ENCODE measurements around the gene ABHD17C. TPM values are rescaled to one million over a fixed set of nuclear protein-coding genes. Genes with fewer than 3 reads are reported as not detected.
"Not testable (repeated sequence)": the region's sequence is repeated elsewhere in the genome, so short reads cannot be mapped to it uniquely, and the experiment has no call there.

Gene ABHD17C
- total and polyA plus RNA-seq, 2 experiments from 2014 or later = 2.1 to 8.3 TPM

- H3K9me2 ChIP-seq (ENCODE audit: insufficient read depth) = no peaks in the 10 kb centered on the region
- H3F3A ChIP-seq (ENCODE audit: insufficient read depth) = no peaks in the 10 kb centered on the region
- TF ChIP-seq EZH2 (IDR thresholded peaks at IDR 0.05; ENCODE audit: insufficient read depth, poor library complexity, severe bottlenecking) = no peak
- TF ChIP-seq EZH2phosphoT487 (IDR thresholded peaks at IDR 0.05; ENCODE audit: insufficient read depth, low read depth) = no peak
- in situ Hi-C loops (cut with MboI) = no loop called here
- H3K9ac ChIP-seq = no peak overlapping the region
- H3K27ac ChIP-seq = no peak overlapping the region
- DNase-seq = no peak
- no peaks in the 10 kb centered on the region; the same call in 1 of the 2 replicates for H3K79me2 ChIP-seq (ENCODE audit: insufficient read depth)
- H3K4me2 ChIP-seq (ENCODE audit: unreplicated experiment) = no peak overlapping the region
- H3K36me3 ChIP-seq (ENCODE audit: low read depth) = peaks cover 15% of the 10 kb centered on the region
- WGBS, 2 experiments (ENCODE audit: low coverage in 1 of 2, low lambda C conversion rate in 2 of 2, missing lambda C conversion rate in 2 of 2) = 82 to 88% methylated on average over 3 of the region's 3 CpGs
- H3K27me3 ChIP-seq (replicated peaks; ENCODE audit: insufficient read depth) = no peaks in the 10 kb centered on the region
- no peaks in the 10 kb centered on the region for H4K20me1 ChIP-seq (ENCODE audit: insufficient read depth)
- no peak overlapping the region for H2AFZ ChIP-seq
- H3K9me3 ChIP-seq (ENCODE audit: low read depth) = no peaks in the 10 kb centered on the region
- H3K4me1 ChIP-seq (ENCODE audit: insufficient read depth) = no peaks in the 10 kb centered on the region
- H3K4me3 ChIP-seq = no peak overlapping the region
These were observed 60.8 kb downstream of the ABHD17C start for GRCh38 chr15:80755885-80756284.

DNA sequence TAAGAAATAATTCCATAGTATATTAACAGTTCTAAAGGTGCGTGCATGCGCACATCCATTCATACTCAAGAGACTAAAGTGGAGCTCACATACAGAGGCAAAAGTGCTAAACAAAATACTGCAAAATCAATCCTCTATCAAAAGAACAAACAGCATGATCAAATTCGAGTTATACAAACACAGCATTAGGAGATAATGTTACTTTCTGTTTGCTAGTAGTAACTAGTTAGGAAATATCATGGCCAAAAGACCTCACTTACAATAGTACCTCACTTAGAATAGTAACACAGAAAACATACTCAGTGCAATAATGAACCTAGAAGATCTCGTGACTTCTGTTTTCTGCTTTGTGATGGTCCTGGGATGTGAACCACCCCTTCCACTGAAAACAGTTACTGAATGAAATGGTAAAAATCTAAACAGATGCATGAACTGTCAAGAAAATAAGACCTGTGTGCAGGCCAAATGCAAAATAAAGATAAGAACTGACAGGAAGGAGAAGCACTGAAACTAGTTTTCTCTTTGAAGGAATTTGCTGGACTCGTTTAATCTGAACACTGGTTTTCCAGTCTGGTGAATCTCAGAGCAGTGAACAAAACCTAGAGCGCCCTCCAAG is 63.1 kb downstream of the ABHD17C start:
- DNase-seq = no peak
- no peaks in the 10 kb centered on the region for H3F3A ChIP-seq (ENCODE audit: insufficient read depth)
- no peaks in the 10 kb centered on the region for H3K4me1 ChIP-seq (ENCODE audit: insufficient read depth)
- H3K36me3 ChIP-seq (ENCODE audit: low read depth) = peaks cover 6% of the 10 kb centered on the region; the same call in 1 of the 2 replicates
- H3K4me2 ChIP-seq (ENCODE audit: unreplicated experiment) = no peak overlapping the region
- 92 to 96% methylated on average over 6 of the region's 6 CpGs for WGBS, 2 experiments (ENCODE audit: low coverage in 1 of 2, low lambda C conversion rate in 2 of 2, missing lambda C conversion rate in 2 of 2)
- in situ Hi-C loops (cut with MboI) = no loop called here
- H3K79me2 ChIP-seq (ENCODE audit: insufficient read depth) = no peaks in the 10 kb centered on the region
- H3K4me3 ChIP-seq = no peak overlapping the region
- H2AFZ ChIP-seq = no peak overlapping the region
- H3K9me3 ChIP-seq (ENCODE audit: low read depth) = no peaks in the 10 kb centered on the region
- H3K27me3 ChIP-seq (replicated peaks; ENCODE audit: insufficient read depth) = no peaks in the 10 kb centered on the region
- TF ChIP-seq EZH2 (IDR thresholded peaks at IDR 0.05; ENCODE audit: insufficient read depth, poor library complexity, severe bottlenecking) (no peak), EZH2phosphoT487 (IDR thresholded peaks at IDR 0.05; ENCODE audit: insufficient read depth, low read depth) (no peak)
- H3K9me2 ChIP-seq (ENCODE audit: insufficient read depth) = no peaks in the 10 kb centered on the region
- no peak overlapping the region for H3K9ac ChIP-seq
- H4K20me1 ChIP-seq (ENCODE audit: insufficient read depth) = no peaks in the 10 kb centered on the region
- H3K27ac ChIP-seq = no peak overlapping the region

GRCh38 chr15:80760960-80761359 is 65.8 kb downstream of the ABHD17C start:
- TF ChIP-seq EZH2phosphoT487 (IDR thresholded peaks at IDR 0.05; ENCODE audit: insufficient read depth, low read depth) (no peak), EZH2 (IDR thresholded peaks at IDR 0.05; ENCODE audit: insufficient read depth, poor library complexity, severe bottlenecking) (no peak)
- in situ Hi-C loops (cut with MboI) = no loop called here
- no peak for DNase-seq

GRCh38 chr15:80761754-80762153 is 66.6 kb downstream of the ABHD17C start:
- H3K4me3 ChIP-seq = no peak overlapping the region
- in situ Hi-C loops (cut with MboI) = no loop called here
- no peaks in the 10 kb centered on the region for H3K36me3 ChIP-seq (ENCODE audit: low read depth)
- H3K27ac ChIP-seq = no peak overlapping the region
- H3K4me2 ChIP-seq (ENCODE audit: unreplicated experiment) = no peak overlapping the region
- no peaks in the 10 kb centered on the region for H3K9me2 ChIP-seq (ENCODE audit: insufficient read depth)
- no peak overlapping the region for H3K9ac ChIP-seq
- H4K20me1 ChIP-seq (ENCODE audit: insufficient read depth) = no peaks in the 10 kb centered on the region
- no peaks in the 10 kb centered on the region for H3K4me1 ChIP-seq (ENCODE audit: insufficient read depth)
- no peaks in the 10 kb centered on the region for H3K79me2 ChIP-seq (ENCODE audit: insufficient read depth)
- no peaks in the 10 kb centered on the region for H3K27me3 ChIP-seq (replicated peaks; ENCODE audit: insufficient read depth)
- no peak overlapping the region for H2AFZ ChIP-seq
- DNase-seq = no peak
- no peak for TF ChIP-seq EZH2 (IDR thresholded peaks at IDR 0.05; ENCODE audit: insufficient read depth, poor library complexity, severe bottlenecking)
- WGBS, 2 experiments (ENCODE audit: low coverage in 1 of 2, low lambda C conversion rate in 2 of 2, missing lambda C conversion rate in 2 of 2) = 94 to 97% methylated on average over 6 of the region's 6 CpGs
- H3F3A ChIP-seq (ENCODE audit: insufficient read depth) = no peaks in the 10 kb centered on the region
- H3K9me3 ChIP-seq (ENCODE audit: low read depth) = no peaks in the 10 kb centered on the region

More at GRCh38 chr15:80760960-80761359, 65.8 kb downstream of the ABHD17C start:
- no peak overlapping the region for H3K4me3 ChIP-seq
- H3K9me3 ChIP-seq (ENCODE audit: low read depth) = no peaks in the 10 kb centered on the region
- no peaks in the 10 kb centered on the region for H4K20me1 ChIP-seq (ENCODE audit: insufficient read depth)
- no peaks in the 10 kb centered on the region for H3K4me1 ChIP-seq (ENCODE audit: insufficient read depth)
- H3F3A ChIP-seq (ENCODE audit: insufficient read depth) = no peaks in the 10 kb centered on the region
- H3K9me2 ChIP-seq (ENCODE audit: insufficient read depth) = no peaks in the 10 kb centered on the region
- no peak overlapping the region for H3K9ac ChIP-seq
- no peak overlapping the region for H3K27ac ChIP-seq
- no peaks in the 10 kb centered on the region for H3K27me3 ChIP-seq (replicated peaks; ENCODE audit: insufficient read depth)
- H3K36me3 ChIP-seq (ENCODE audit: low read depth) = no peaks in the 10 kb centered on the region
- 20 to 30% methylated on average over 4 of the region's 4 CpGs for WGBS, 2 experiments (ENCODE audit: low coverage in 1 of 2, low lambda C conversion rate in 2 of 2, missing lambda C conversion rate in 2 of 2)
- no peak overlapping the region for H3K4me2 ChIP-seq (ENCODE audit: unreplicated experiment)
- H3K79me2 ChIP-seq (ENCODE audit: insufficient read depth) = no peaks in the 10 kb centered on the region
- no peak overlapping the region for H2AFZ ChIP-seq

- DNase-seq; H3K4me1 ChIP-seq (ENCODE audit: insufficient read depth); H3F3A ChIP-seq (ENCODE audit: insufficient read depth); H3K27me3 ChIP-seq (replicated peaks; ENCODE audit: insufficient read depth); H3K36me3 ChIP-seq (ENCODE audit: low read depth); H3K27ac ChIP-seq; H3K79me2 ChIP-seq (ENCODE audit: insufficient read depth); H3K9ac ChIP-seq; H2AFZ ChIP-seq; H3K9me2 ChIP-seq (ENCODE audit: insufficient read depth); H4K20me1 ChIP-seq (ENCODE audit: insufficient read depth); H3K9me3 ChIP-seq (ENCODE audit: low read depth); in situ Hi-C loops (cut with MboI); H3K4me2 ChIP-seq (ENCODE audit: unreplicated experiment); H3K4me3 ChIP-seq: not testable (repeated sequence)
- WGBS, 2 experiments (ENCODE audit: low coverage in 1 of 2, low lambda C conversion rate in 2 of 2, missing lambda C conversion rate in 2 of 2) = 98 to 100% methylated on average over 2 to 3 of the region's 3 CpGs
These were observed 68.1 kb downstream of the ABHD17C start for GRCh38 chr15:80763235-80763634.

Data from GM23248 (cell line).